ACC112 (cell line): ENCODE data around the gene MYO5B.
"Not testable (repeated sequence)": the region's sequence is repeated elsewhere in the genome, so short reads cannot be mapped to it uniquely, and the experiment has no call there.

Experiments used
- H2AFZ ChIP-seq: fragments of 200-600 bp; sonication (generic); one replicate; pipeline ENCODE4 v1.6.0; 2017; ENCODE audit warnings: antibody characterized with exemption, low read length; ENCODE audit not compliant: unreplicated experiment
- H3K27ac ChIP-seq: fragments of 200-600 bp; sonication (generic); 2 replicates; pipeline ENCODE4 v1.5.1; 2014; ENCODE audit warnings: low read depth, mild to moderate bottlenecking, antibody characterized with exemption, low read length, moderate library complexity
- H3K27me3 ChIP-seq: fragments of 200-600 bp; sonication (generic); 2 replicates; pipeline ENCODE4 v1.6.1; 2014; ENCODE audit warnings: mild to moderate bottlenecking, antibody characterized with exemption, low read length, moderate library complexity, mixed read lengths; ENCODE audit not compliant: insufficient read depth
- H3K36me3 ChIP-seq: fragments of 200-600 bp; sonication (generic); 2 replicates; pipeline ENCODE4 v1.6.1; 2016; ENCODE audit warnings: mild to moderate bottlenecking, antibody characterized with exemption, low read length, moderate library complexity, mixed read lengths; ENCODE audit not compliant: insufficient read depth
- H3K4me1 ChIP-seq: fragments of 200-600 bp; sonication (generic); one replicate; pipeline ENCODE4 v1.6.1; 2016; ENCODE audit warnings: low read length, mixed read lengths; ENCODE audit not compliant: insufficient read depth, unreplicated experiment, control insufficient read depth
- H3K4me3 ChIP-seq: fragments of 200-600 bp; sonication (generic); 2 replicates; pipeline ENCODE4 v1.5.1; 2014; ENCODE audit warnings: mild to moderate bottlenecking, low read depth, low read length
- H3K79me2 ChIP-seq: fragments of 200-600 bp; sonication (generic); one replicate; pipeline ENCODE4 v1.6.0; 2016; ENCODE audit warnings: low read length; ENCODE audit not compliant: control insufficient read depth, unreplicated experiment, insufficient read depth

Gene MYO5B

DNA sequence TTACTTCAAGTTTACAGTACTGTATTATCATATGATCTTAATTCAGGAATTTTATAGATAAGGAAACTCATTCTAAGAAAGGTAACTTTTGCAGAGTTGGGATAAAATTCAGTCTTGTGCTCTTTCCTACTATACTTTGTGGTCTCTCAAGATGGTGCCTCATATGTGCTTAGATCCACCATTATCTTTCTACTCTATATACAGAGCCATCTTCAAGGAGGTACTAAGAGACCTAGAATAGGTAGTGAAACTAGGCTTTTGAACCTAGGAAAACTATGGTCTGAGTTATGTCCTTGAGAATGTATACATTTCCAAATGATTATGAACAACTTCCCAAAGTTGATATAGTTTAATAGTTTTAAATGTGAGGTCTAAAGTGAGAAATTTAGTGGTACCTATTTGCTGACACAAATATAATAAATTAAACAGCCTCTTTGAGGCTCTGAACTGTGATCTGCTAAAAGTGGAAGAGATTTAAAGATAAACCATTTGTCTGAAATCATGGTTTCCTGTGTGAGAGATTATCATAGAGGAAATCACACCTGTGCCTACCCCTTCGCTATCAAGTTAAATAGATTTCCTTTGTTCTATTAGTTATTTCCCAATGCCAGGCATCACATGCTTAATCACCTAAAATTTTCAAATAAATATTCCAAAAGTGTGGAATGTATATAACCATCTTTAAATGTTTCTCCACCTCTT, 408.8 kb downstream of the MYO5B start:
- Histone ChIP-seq H3K4me1 (peaks cover 13% of the 10 kb centered on the region), H3K27ac (no peak overlapping the region), H3K36me3 (peaks cover 10% of the 10 kb centered on the region; the same call in 1 of the 2 replicates), H3K27me3 (no peaks in the 10 kb centered on the region), H2AFZ (no peak overlapping the region), H3K4me3 (no peak overlapping the region), H3K79me2 (no peaks in the 10 kb centered on the region)

DNA sequence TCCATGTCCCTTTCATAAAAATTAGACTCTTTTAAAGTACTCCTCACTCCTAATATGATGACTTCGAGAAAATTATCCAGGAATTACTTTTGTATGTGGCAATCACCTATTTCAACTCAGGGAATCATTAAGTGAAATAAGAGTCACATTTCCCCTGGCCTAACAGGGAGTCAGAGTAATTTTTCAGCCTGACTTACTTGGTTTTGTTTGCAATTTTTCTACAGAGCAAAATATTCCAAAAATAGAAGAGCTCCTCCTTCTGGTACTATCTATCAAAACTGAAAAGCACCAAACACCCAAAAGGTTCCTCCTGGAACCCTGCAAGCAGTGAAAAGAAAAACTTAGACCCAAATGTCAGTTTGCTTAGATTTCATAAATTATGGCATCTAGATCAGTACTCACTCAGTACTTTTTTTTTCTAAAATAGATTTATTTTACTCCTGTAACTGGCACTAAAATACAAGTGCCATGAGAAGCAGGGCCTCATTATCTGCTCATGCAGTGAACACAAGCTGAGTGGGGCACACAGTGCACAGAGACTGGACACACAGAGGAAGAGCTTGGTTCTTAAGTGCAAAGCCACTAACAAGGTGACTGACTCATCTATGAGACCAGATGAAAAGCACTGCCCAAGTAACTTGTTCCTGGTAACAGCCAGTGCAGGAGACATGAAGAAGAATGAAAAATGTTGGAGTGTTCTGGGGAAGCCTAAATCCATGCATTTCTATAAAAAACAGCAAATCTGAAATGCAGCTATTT, 410.3 kb downstream of the MYO5B start:
- no peak overlapping the region for H3K4me3 ChIP-seq
- no peak overlapping the region for H3K27ac ChIP-seq
- no peaks in the 10 kb centered on the region for H3K27me3 ChIP-seq
- H3K79me2 ChIP-seq, result no peaks in the 10 kb centered on the region
- no peak overlapping the region for H2AFZ ChIP-seq
- H3K4me1 ChIP-seq, result peaks cover 13% of the 10 kb centered on the region
- H3K36me3 ChIP-seq, result peaks cover 17% of the 10 kb centered on the region

DNA sequence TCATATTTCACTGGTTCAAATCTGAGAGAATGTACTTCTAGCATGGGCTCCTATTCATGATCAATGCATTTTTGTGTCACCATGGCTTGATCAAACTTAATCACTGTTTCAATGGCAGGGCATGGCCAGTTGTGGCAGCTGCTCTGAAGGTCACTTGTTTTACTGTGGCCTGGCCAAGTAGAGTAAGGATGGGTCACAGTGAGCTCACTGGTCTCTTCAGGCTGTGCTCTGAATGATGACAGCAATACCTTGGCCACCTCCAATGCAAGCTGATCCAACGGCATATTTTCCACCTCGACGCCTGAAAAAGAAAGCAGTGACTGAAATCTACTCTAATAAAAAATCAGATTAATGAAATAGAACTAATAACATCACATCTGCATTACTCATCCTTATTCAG, 411.3 kb downstream of the MYO5B start:
- not testable (repeated sequence) for H2AFZ ChIP-seq, H3K27me3 ChIP-seq, H3K4me3 ChIP-seq, H3K4me1 ChIP-seq, H3K27ac ChIP-seq, H3K79me2 ChIP-seq
- H3K36me3 ChIP-seq, result peaks cover 17% of the 10 kb centered on the region

DNA sequence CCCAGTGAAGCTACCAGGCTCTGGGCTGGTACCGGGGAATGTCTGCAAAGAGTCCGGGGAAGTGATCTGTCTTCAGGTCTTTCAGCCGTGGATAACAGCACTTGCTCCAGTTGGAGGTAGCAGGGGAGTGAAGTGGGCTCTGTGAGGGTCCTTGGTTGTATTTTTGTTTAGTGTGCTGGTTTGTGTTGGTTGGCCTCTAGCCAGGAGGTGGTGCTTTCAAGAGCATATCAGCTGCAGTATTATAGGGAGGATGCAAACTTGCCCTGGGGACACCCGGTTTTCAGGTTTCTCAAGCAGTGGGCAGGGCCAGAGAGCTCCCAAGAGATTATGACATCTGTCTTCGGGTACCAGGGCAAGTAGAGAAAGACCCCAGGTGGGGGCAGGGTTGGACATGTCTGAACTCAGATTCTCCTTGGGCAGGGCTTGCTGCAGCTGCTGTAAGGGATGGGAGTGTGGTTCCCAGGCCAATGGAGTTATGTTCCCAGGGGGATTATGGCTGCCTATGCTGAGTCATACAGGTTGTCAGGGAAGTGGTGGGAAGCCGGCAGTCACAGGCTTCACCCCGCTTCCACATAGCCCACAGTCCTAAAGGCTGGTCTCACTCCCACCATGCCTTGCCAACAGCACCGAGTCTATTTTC, 416.0 kb downstream of the MYO5B start:
- Histone ChIP-seq H2AFZ (no peak overlapping the region), H3K36me3 (peaks cover 10% of the 10 kb centered on the region), H3K79me2 (no peaks in the 10 kb centered on the region), H3K4me3 (no peak overlapping the region), H3K4me1 (no peaks in the 10 kb centered on the region), H3K27me3 (no peaks in the 10 kb centered on the region), H3K27ac (no peak overlapping the region)
